Stimulated activated CD8-positive, alpha-beta memory T cell treated with anti-CD3 and anti-CD28 coated beads, Interleukin-12 subunit alpha, Interleukin-12 subunit beta, amount 100 ng/mL, for 24 hours (primary cell): ENCODE results near the gene SHROOM3.

Source experiments
- DNase-seq: peaks from one replicate; pipeline ENCODE4 v3.0.0-alpha.2; 2020; ENCODE audit errors: extremely low read depth

Gene SHROOM3

GRCh38 chr4:76780781-76781697 is 346.0 kb downstream of the SHROOM3 start:
- DNase-seq, result no peak

- no peak for DNase-seq
Measured at GRCh38 chr4:76781698-76782595, 346.9 kb downstream of the SHROOM3 start.

GRCh38 chr4:76782837-76783236 is 347.8 kb downstream of the SHROOM3 start:
- no peak for DNase-seq

GRCh38 chr4:76783836-76784235 is 348.8 kb downstream of the SHROOM3 start:
- no peak for DNase-seq

- no peak for DNase-seq
Measured at GRCh38 chr4:76784237-76784636, 349.2 kb downstream of the SHROOM3 start.

GRCh38 chr4:76787898-76788297 is 352.9 kb downstream of the SHROOM3 start:
- no peak for DNase-seq

GRCh38 chr4:76790377-76790776 is 355.3 kb downstream of the SHROOM3 start:
- DNase-seq, result no peak

GRCh38 chr4:76791479-76791878 is 356.4 kb downstream of the SHROOM3 start:
- no peak for DNase-seq

- DNase-seq, result no peak
Measured at GRCh38 chr4:76792418-76792817, 357.4 kb downstream of the SHROOM3 start.

GRCh38 chr4:76795243-76795642 is 360.2 kb downstream of the SHROOM3 start:
- no peak for DNase-seq

- DNase-seq, result no peak
Measured at GRCh38 chr4:76799140-76799539, 364.1 kb downstream of the SHROOM3 start.

GRCh38 chr4:76799718-76800117 is 364.7 kb downstream of the SHROOM3 start:
- no peak for DNase-seq

GRCh38 chr4:76800902-76801301 is 365.9 kb downstream of the SHROOM3 start:
- no peak for DNase-seq

GRCh38 chr4:76801621-76802235 is 366.7 kb downstream of the SHROOM3 start:
- DNase-seq, result no peak

GRCh38 chr4:76802236-76803021 is 367.4 kb downstream of the SHROOM3 start:
- DNase-seq, result no peak

GRCh38 chr4:76803522-76803921 is 368.5 kb downstream of the SHROOM3 start:
- DNase-seq, result no peak

- DNase-seq, result no peak
Measured at GRCh38 chr4:76804096-76804495, 369.1 kb downstream of the SHROOM3 start.

GRCh38 chr4:76806346-76806745 is 371.3 kb downstream of the SHROOM3 start:
- no peak for DNase-seq

- no peak for DNase-seq
Measured at GRCh38 chr4:76806757-76807156, 371.7 kb downstream of the SHROOM3 start.

- no peak for DNase-seq
Measured at GRCh38 chr4:76809594-76810305, 374.7 kb downstream of the SHROOM3 start.
